ENCODE measurements around the gene RPS6KA4. TPM values are rescaled to one million over a fixed set of nuclear protein-coding genes. Genes with fewer than 3 reads are reported as not detected.

The RPS6KA4 gene
- total RNA-seq, 2 experiments from 2014 or later: 7.3 to 9.2 TPM

DNA sequence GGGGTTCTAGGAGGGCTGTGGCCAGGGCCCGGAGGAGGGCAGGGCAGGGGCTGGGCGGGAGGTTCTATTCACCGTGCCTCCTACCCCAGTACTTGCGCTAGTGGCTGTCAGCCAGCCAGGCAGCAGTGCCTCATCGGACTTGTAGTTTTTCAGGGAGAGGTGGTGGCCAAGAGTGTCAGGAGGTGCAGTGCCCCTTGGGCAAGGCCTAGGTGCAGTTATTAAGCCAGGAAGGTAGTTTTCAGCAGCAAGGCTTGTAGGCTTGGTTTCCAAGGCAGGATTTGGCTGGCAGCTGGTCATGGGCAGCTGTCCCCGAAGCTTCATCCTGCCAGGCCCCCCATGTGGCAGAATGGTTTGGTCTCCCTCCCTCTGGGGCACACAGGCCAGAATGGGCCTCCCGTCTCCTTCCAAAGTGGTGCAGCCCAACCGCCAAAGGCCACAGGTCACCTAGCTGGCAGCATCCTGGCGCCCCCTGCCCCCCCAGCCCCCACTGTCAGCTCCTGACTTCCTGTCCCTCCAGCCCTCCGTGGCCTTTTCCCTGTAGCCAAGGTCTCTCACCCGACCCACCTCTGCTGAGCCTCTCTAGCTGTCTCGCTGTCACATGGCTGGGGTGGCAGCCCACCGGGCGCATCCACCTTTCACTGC is 10.5 kb upstream of the RPS6KA4 start:
- peaks cover 20% of the 10 kb centered on the region for H3K36me3 Mint-ChIP-seq (ENCODE audit: low read depth)
- TF ChIP-seq, protein P1, sequence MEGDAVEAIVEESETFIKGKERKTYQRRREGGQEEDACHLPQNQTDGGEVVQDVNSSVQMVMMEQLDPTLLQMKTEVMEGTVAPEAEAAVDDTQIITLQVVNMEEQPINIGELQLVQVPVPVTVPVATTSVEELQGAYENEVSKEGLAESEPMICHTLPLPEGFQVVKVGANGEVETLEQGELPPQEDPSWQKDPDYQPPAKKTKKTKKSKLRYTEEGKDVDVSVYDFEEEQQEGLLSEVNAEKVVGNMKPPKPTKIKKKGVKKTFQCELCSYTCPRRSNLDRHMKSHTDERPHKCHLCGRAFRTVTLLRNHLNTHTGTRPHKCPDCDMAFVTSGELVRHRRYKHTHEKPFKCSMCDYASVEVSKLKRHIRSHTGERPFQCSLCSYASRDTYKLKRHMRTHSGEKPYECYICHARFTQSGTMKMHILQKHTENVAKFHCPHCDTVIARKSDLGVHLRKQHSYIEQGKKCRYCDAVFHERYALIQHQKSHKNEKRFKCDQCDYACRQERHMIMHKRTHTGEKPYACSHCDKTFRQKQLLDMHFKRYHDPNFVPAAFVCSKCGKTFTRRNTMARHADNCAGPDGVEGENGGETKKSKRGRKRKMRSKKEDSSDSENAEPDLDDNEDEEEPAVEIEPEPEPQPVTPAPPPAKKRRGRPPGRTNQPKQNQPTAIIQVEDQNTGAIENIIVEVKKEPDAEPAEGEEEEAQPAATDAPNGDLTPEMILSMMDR (IDR thresholded peaks at IDR 0.05): no peak
- H3K36me3 ChIP-seq (ENCODE audit: insufficient read depth, low read length): peaks cover 60% of the 10 kb centered on the region

DNA sequence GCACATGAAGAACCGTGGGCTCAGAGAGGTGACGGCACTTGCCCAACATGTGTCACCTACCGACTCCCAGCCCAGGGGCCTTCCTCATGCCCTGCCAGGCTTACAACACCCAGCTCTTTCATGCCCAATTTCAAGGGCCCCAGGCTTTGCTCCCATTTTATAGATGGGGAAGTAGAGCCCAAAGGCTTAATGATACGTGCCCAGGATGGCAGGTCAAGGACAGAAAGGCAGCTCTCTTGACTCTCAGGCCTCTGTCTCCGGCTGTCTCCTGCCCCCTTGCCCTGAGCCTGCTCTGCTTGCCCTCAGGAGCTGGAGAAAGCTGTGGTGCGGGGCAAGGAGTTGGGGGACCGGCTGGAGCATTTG is 10.0 kb upstream of the RPS6KA4 start:
- H3K27me3 ChIP-seq (ENCODE audit: control insufficient read depth in 1 of 2, insufficient read depth in 2 of 2, low read length in 2 of 2): no peaks in the 10 kb centered on the region
- no peaks in the 10 kb centered on the region for H3K27me3 Mint-ChIP-seq
- H3K36me3 ChIP-seq (ENCODE audit: insufficient read depth, low read length): peaks cover 59% of the 10 kb centered on the region
- DNase-seq: no peak
- peaks cover 5% of the 10 kb centered on the region for H3K4me1 ChIP-seq (ENCODE audit: insufficient read depth, low read length)
- H3K27ac ChIP-seq (ENCODE audit: low read depth in 1 of 2, low read length in 2 of 2): no peak overlapping the region
- H3K27ac Mint-ChIP-seq: no peak overlapping the region
- H3K4me3 Mint-ChIP-seq: no peak overlapping the region
- ATAC-seq (ENCODE audit: poor library complexity): no peak
- ChIA-PET CTCF (no interaction called here), POLR2A (interaction anchor here (2.2 kb wide), 1 partner anchor 32 kb away, joined by 7 read pairs; the partner anchor contains the start of genes PRDX5 and TRMT112)
- H3K4me3 ChIP-seq (ENCODE audit: low read length): no peak overlapping the region
- no peaks in the 10 kb centered on the region for H3K9me3 Mint-ChIP-seq
- intact Hi-C loops (cut with DNase I, micrococcal nuclease): no loop called here
- TF ChIP-seq, protein P1 (IDR thresholded peaks at IDR 0.05): no peak
- H3K4me1 Mint-ChIP-seq (ENCODE audit: low read depth): peaks cover 5% of the 10 kb centered on the region
- H3K36me3 Mint-ChIP-seq (ENCODE audit: low read depth): peaks cover 20% of the 10 kb centered on the region
- no peaks in the 10 kb centered on the region for H3K9me3 ChIP-seq (ENCODE audit: control insufficient read depth in 1 of 2, insufficient read depth in 1 of 2, low read length in 2 of 2)

More for the DNA sequence above, 10.5 kb upstream of the RPS6KA4 start:
- ATAC-seq (ENCODE audit: poor library complexity) (no peak), DNase-seq (no peak)
- H3K27ac ChIP-seq (ENCODE audit: low read depth in 1 of 2, low read length in 2 of 2): no peak overlapping the region
- H3K4me3 ChIP-seq (ENCODE audit: low read length): no peak overlapping the region
- peaks cover 5% of the 10 kb centered on the region for H3K4me1 Mint-ChIP-seq (ENCODE audit: low read depth)
- CTCF ChIA-PET: no interaction called here
- no peaks in the 10 kb centered on the region for H3K27me3 Mint-ChIP-seq
- H3K27me3 ChIP-seq (ENCODE audit: control insufficient read depth in 1 of 2, insufficient read depth in 2 of 2, low read length in 2 of 2): no peaks in the 10 kb centered on the region
- H3K4me1 ChIP-seq (ENCODE audit: insufficient read depth, low read length): peaks cover 10% of the 10 kb centered on the region
- no peaks in the 10 kb centered on the region for H3K9me3 ChIP-seq (ENCODE audit: control insufficient read depth in 1 of 2, insufficient read depth in 1 of 2, low read length in 2 of 2)
- no peak overlapping the region for H3K4me3 Mint-ChIP-seq
- H3K27ac Mint-ChIP-seq: no peak overlapping the region
- POLR2A ChIA-PET: interaction anchor here (2.2 kb wide), 1 partner anchor 31 kb away, joined by 7 read pairs; the partner anchor contains the start of genes PRDX5 and TRMT112
- intact Hi-C loops (cut with DNase I, micrococcal nuclease): no loop called here
- H3K9me3 Mint-ChIP-seq: no peaks in the 10 kb centered on the region

DNA sequence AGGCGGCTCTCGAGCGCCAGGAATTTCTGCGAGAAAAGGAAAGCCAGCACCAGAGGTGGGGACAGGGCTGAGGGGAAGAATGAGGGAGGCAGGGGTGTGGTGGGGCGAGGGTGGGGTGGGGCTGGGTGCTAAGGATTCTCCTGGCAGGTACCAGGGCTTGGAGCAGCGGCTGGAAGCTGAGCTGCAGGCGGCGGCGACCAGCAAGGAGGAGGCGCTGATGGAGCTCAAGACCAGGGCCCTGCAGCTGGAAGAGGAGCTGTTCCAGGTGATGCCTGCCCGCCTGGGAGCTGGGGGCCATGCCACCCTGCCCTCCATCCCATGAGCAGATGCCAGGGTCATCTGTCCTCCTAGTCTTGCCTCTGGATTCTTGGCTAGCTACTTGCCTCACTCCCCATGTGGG is 9.6 kb upstream of the RPS6KA4 start:
- Histone ChIP-seq H3K27ac (ENCODE audit: low read depth in 1 of 2, low read length in 2 of 2) (no peak overlapping the region), H3K9me3 (ENCODE audit: control insufficient read depth in 1 of 2, insufficient read depth in 1 of 2, low read length in 2 of 2) (no peaks in the 10 kb centered on the region), H3K4me1 (ENCODE audit: insufficient read depth, low read length) (peaks cover 1% of the 10 kb centered on the region), H3K4me3 (ENCODE audit: low read length) (no peak overlapping the region), H3K36me3 (ENCODE audit: insufficient read depth, low read length) (peaks cover 57% of the 10 kb centered on the region), H3K27me3 (ENCODE audit: control insufficient read depth in 1 of 2, insufficient read depth in 2 of 2, low read length in 2 of 2) (no peaks in the 10 kb centered on the region)
- ChIA-PET CTCF (no interaction called here), POLR2A (interaction anchor here (2.2 kb wide), 1 partner anchor 32 kb away, joined by 7 read pairs; the partner anchor contains the start of genes PRDX5 and TRMT112)
- Mint-ChIP-seq H3K4me1 (ENCODE audit: low read depth) (peaks cover 5% of the 10 kb centered on the region), H3K27ac (no peak overlapping the region), H3K4me3 (no peak overlapping the region), H3K27me3 (no peaks in the 10 kb centered on the region), H3K36me3 (ENCODE audit: low read depth) (peaks cover 20% of the 10 kb centered on the region), H3K9me3 (no peaks in the 10 kb centered on the region)
- TF ChIP-seq, protein P1 (IDR thresholded peaks at IDR 0.05): no peak
- DNase-seq (no peak), ATAC-seq (ENCODE audit: poor library complexity) (no peak)
- intact Hi-C loops (cut with DNase I, micrococcal nuclease): no loop called here
